Gastroesophageal sphincter (tissue), 4 donors: ENCODE data around the gene TMEM125. TPM values are rescaled to one million over a fixed set of nuclear protein-coding genes. Genes with fewer than 3 reads are reported as not detected.

Experiments
- ATAC-seq: fragments of 150-250 bp; one replicate; pipeline ENCODE4 v1.9.1; 2016; ENCODE audit warnings: mild to moderate bottlenecking, moderate library complexity
- H3K27ac ChIP-seq, 4 donors: fragments of 200-600 bp; sonication (generic) in 3 of 4; 1 replicate in 3 of 4; 2 replicates in 1 of 4; pipeline ENCODE4 v1.5.1; 2016 to 2019
- H3K27me3 ChIP-seq: fragments of 200-600 bp; sonication (generic); one replicate; pipeline ENCODE4 v1.5.1; 2019
- H3K36me3 ChIP-seq, 2 donors: fragments of 200-600 bp; sonication (generic); one replicate each; pipeline ENCODE4 v1.5.1; 2019; ENCODE audit warnings: control low read depth in 1 of 2
- H3K4me1 ChIP-seq, 3 donors: fragments of 200-600 bp; sonication (generic); 1 replicate in 2 of 3; 2 replicates in 1 of 3; pipeline ENCODE4 v1.5.1; 2016 to 2019; ENCODE audit warnings: control low read depth in 2 of 3
- H3K4me3 ChIP-seq, 2 donors: fragments of 200-600 bp; sonication (generic); one replicate each; pipeline ENCODE4 v1.5.1; 2019; ENCODE audit warnings: mild to moderate bottlenecking in 1 of 2, moderate library complexity in 1 of 2
- H3K9me3 ChIP-seq, 3 donors: fragments of 200-600 bp; sonication (generic); one replicate each; pipeline ENCODE4 v1.5.1; 2017 to 2019; ENCODE audit warnings: control low read depth in 2 of 3
- EP300 ChIP-seq: sonication (generic); formaldehyde crosslinking; IDR thresholded peaks from one replicate; pipeline ENCODE4 v1.6.1; 2017; ENCODE audit warnings: antibody characterized with exemption, mild to moderate bottlenecking
- POLR2A ChIP-seq, 2 donors: fragments of 450-650 bp; IDR thresholded peaks; one replicate each; pipeline ENCODE4 v1.6.1; 2017; ENCODE audit warnings: antibody characterized with exemption in 2 of 2, mild to moderate bottlenecking in 2 of 2, moderate library complexity in 1 of 2
- POLR2AphosphoS5 ChIP-seq: sonication (generic); formaldehyde crosslinking; IDR thresholded peaks from one replicate; pipeline ENCODE4 v1.6.1; 2017; ENCODE audit warnings: antibody characterized with exemption
- WGBS, 2 donors: methylation state at CpG; one replicate each; pipeline ENCODE4 v1.1.5; 2018; ENCODE audit warnings: low coverage in 1 of 2; 5-methylcytosine and 5-hydroxymethylcytosine counted together
- total RNA-seq, 4 donors: library from RNA; depleted of rRNA; stranded (reverse); fragments of >200 nt; gene quantifications; one replicate each; pipeline ENCODE4 v1.1.0, GENCODE V29; 2016
- TF ChIP-seq, protein P1 (sequence below), 4 experiments: fragments of 200-600 bp in 2 of 4; fragments of 450-650 bp in 2 of 4; sonication (generic) in 1 of 4; IDR thresholded peaks; one replicate each; pipeline ENCODE4 v1.5.1; 2017 to 2019; ENCODE audit warnings: antibody characterized with exemption in 4 of 4, mild to moderate bottlenecking in 2 of 4, moderate library complexity in 2 of 4

Gene TMEM125
- total RNA-seq, 4 donors from 2014 or later = 0.45 TPM; not detected in 3

- ATAC-seq = no peak
- H3K4me3 ChIP-seq = no peak overlapping the region
- no peaks in the 10 kb centered on the region for H3K9me3 ChIP-seq
- TF ChIP-seq POLR2AphosphoS5 (no peak), POLR2A (IDR thresholded peaks at IDR 0.05) (no peak), EP300 (no peak)
- TF ChIP-seq, protein P1, sequence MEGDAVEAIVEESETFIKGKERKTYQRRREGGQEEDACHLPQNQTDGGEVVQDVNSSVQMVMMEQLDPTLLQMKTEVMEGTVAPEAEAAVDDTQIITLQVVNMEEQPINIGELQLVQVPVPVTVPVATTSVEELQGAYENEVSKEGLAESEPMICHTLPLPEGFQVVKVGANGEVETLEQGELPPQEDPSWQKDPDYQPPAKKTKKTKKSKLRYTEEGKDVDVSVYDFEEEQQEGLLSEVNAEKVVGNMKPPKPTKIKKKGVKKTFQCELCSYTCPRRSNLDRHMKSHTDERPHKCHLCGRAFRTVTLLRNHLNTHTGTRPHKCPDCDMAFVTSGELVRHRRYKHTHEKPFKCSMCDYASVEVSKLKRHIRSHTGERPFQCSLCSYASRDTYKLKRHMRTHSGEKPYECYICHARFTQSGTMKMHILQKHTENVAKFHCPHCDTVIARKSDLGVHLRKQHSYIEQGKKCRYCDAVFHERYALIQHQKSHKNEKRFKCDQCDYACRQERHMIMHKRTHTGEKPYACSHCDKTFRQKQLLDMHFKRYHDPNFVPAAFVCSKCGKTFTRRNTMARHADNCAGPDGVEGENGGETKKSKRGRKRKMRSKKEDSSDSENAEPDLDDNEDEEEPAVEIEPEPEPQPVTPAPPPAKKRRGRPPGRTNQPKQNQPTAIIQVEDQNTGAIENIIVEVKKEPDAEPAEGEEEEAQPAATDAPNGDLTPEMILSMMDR (IDR thresholded peaks at IDR 0.05) = no peak
- peaks cover 0 to 48% (median 18%) of the 10 kb centered on the region in 3 donors for H3K4me1 ChIP-seq
- H3K27me3 ChIP-seq = no peaks in the 10 kb centered on the region
- 80 to 100% methylated on average over 1 of the region's 8 CpGs for WGBS, 2 donors
- peak overlapping the region; percentile 0 to 81 (median 70) for H3K27ac ChIP-seq
- H3K36me3 ChIP-seq = no peaks in the 10 kb centered on the region
Observed at GRCh38 chr1:43294761-43295160, 25.0 kb downstream of the TMEM125 start.

DNA sequence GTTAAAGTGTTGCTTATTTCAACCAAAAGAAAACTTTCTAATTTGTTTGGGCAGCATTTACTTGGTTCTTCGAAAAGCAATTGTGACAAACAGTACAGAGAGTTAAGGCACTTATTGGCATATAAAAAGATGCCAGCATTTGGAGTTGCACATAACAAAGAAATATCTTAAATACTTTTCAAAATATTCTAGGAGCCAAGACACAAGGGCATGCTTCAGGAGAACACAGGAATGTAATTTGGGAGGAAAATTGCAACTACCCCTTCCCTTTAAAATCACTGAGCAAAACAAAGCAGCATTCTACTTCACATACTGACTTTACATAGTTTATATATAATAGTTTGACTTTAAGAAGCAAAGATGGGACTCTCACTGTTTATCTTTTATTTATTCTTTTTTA, 26.4 kb downstream of the TMEM125 start:
- 63 to 85% methylated on average over 1 of the region's 1 CpG for WGBS, 2 donors
- H3K9me3 ChIP-seq = no peaks in the 10 kb centered on the region
- no peaks in the 10 kb centered on the region for H3K27me3 ChIP-seq
- H3K36me3 ChIP-seq = no peaks in the 10 kb centered on the region
- H3K4me1 ChIP-seq = peaks cover 0 to 53% (median 18%) of the 10 kb centered on the region in 3 donors
- H3K4me3 ChIP-seq = no peak overlapping the region
- peak overlapping the region in 3 of 4 donors; percentile 70 to 81 (median 71) for H3K27ac ChIP-seq
- no peak for ATAC-seq
- TF ChIP-seq POLR2AphosphoS5 (no peak), POLR2A (IDR thresholded peaks at IDR 0.05) (no peak), EP300 (no peak)
- TF ChIP-seq, protein P1 (IDR thresholded peaks at IDR 0.05) = no peak

- TF ChIP-seq, protein P1 (IDR thresholded peaks at IDR 0.05) = no peak
- TF ChIP-seq POLR2AphosphoS5 (no peak), POLR2A (IDR thresholded peaks at IDR 0.05) (no peak), EP300 (no peak)
- Histone ChIP-seq H3K4me3 (no peak overlapping the region), H3K4me1 (peaks cover 0 to 53% (median 18%) of the 10 kb centered on the region in 3 donors), H3K9me3 (no peaks in the 10 kb centered on the region), H3K27me3 (no peaks in the 10 kb centered on the region), H3K27ac (no peak overlapping the region), H3K36me3 (no peaks in the 10 kb centered on the region)
- ATAC-seq = no peak
- WGBS, 2 donors = 92 to 100% methylated on average over 1 of the region's 1 CpG
Observed at GRCh38 chr1:43298055-43298454, 28.3 kb downstream of the TMEM125 start.

GRCh38 chr1:43299101-43299500, 29.3 kb downstream of the TMEM125 start:
- Histone ChIP-seq H3K27me3 (no peaks in the 10 kb centered on the region), H3K4me1 (peaks cover 0 to 52% (median 15%) of the 10 kb centered on the region in 3 donors), H3K4me3 (no peak overlapping the region), H3K36me3 (no peaks in the 10 kb centered on the region), H3K27ac (peak overlapping the region in 3 of 4 donors; percentile 53 to 66 (median 61)), H3K9me3 (no peaks in the 10 kb centered on the region)
- ATAC-seq = no peak
- TF ChIP-seq, protein P1 (IDR thresholded peaks at IDR 0.05) = no peak
- TF ChIP-seq POLR2AphosphoS5 (no peak), POLR2A (IDR thresholded peaks at IDR 0.05) (no peak), EP300 (no peak)

DNA sequence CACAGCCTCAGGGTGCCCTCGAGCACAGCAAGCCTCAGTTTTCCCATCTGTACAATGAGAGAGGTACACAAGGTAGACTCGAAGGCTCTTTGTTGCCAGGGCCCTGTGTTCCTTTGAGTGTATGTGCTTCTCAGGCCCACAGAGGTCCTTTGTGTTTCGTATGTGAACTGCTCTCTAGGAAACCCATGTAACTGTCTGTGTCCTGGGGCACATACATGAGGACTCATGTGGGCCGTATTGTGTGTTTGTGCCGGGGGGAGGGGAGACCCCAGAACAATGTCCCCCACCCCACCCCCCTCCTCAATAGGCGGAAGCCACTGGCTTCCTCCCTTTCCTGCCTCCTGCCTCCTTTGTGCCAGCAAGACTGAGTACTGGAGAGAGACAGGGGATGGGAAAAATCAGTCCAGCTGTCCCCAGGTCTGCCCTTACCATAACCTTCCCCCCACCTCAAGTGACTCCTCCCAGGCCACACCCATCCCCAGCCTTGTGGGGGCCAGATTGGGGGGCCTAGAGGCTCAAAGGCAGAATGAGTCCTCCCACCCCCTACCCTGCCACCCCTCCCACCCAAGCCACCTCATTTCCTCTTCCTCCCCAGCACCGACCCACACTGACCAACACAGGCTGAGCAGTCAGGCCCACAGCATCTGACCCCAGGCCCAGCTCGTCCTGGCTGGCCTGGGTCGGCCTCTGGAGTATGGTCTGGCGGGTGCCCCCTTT, 30.8 kb downstream of the TMEM125 start, which contains the start of gene TIE1:
TIE1 (plus strand) TSS at position 605 of the 717 bp plus-strand sequence; CDS start at position 695, 90 bp downstream.
- ATAC-seq = peak; percentile 48
- Histone ChIP-seq H3K27me3 (no peaks in the 10 kb centered on the region), H3K4me1 (peaks cover 0 to 52% (median 3%) of the 10 kb centered on the region in 3 donors), H3K9me3 (no peaks in the 10 kb centered on the region), H3K4me3 (peak within 1 kb of the TSS in 1 of 2 donors; percentile 37), H3K27ac (peak within 1 kb of the TSS in 3 of 4 donors; percentile 32 to 66 (median 61)), H3K36me3 (no peaks in the 10 kb centered on the region)
- TF ChIP-seq, protein P1 (IDR thresholded peaks at IDR 0.05) = no peak
- TF ChIP-seq POLR2A (IDR thresholded peaks at IDR 0.05) (no peak), POLR2AphosphoS5 (no peak), EP300 (no peak)
- 81 to 89% methylated on average over 3 to 4 of the region's 10 CpGs for WGBS, 2 donors
